ENCODE results near the gene PREX1. TPM values are rescaled to one million over a fixed set of nuclear protein-coding genes. Genes with fewer than 3 reads are reported as not detected.
"Not testable (repeated sequence)": the region's sequence is repeated elsewhere in the genome, so short reads cannot be mapped to it uniquely, and the experiment has no call there.

The PREX1 gene
- total RNA-seq, 4 donors from 2014 or later = 29.5 to 121 (median 40.9) TPM

DNA sequence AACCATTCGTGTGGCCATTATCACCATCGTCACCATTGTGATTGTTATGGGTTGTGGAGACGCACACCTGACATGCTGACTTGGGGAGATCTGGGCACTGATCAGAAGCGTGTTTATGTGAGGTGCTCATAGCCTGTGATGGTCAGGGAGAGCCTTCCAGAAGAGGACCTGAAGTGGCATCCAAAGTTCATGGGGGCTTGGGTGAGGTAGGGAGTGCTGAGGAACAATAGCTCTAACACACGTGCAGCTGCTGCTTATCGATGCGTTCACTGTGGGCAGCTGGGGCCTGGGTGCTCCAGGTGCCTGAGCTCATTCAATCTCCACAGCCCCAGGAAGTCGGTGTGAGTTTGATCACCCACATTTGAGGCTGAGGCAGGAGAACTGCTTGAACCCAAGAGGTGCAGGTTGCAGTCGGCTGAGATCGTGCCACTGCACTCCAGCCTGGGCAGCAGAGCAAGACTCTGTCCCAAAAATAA is 227.3 kb downstream of the PREX1 start:
- DNase-seq (ENCODE audit: low spot score) (no peak), ATAC-seq (ENCODE audit: low FRiP score) (no peak)
- TF ChIP-seq, protein P1, sequence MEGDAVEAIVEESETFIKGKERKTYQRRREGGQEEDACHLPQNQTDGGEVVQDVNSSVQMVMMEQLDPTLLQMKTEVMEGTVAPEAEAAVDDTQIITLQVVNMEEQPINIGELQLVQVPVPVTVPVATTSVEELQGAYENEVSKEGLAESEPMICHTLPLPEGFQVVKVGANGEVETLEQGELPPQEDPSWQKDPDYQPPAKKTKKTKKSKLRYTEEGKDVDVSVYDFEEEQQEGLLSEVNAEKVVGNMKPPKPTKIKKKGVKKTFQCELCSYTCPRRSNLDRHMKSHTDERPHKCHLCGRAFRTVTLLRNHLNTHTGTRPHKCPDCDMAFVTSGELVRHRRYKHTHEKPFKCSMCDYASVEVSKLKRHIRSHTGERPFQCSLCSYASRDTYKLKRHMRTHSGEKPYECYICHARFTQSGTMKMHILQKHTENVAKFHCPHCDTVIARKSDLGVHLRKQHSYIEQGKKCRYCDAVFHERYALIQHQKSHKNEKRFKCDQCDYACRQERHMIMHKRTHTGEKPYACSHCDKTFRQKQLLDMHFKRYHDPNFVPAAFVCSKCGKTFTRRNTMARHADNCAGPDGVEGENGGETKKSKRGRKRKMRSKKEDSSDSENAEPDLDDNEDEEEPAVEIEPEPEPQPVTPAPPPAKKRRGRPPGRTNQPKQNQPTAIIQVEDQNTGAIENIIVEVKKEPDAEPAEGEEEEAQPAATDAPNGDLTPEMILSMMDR (IDR thresholded peaks at IDR 0.05) = no peak

DNA sequence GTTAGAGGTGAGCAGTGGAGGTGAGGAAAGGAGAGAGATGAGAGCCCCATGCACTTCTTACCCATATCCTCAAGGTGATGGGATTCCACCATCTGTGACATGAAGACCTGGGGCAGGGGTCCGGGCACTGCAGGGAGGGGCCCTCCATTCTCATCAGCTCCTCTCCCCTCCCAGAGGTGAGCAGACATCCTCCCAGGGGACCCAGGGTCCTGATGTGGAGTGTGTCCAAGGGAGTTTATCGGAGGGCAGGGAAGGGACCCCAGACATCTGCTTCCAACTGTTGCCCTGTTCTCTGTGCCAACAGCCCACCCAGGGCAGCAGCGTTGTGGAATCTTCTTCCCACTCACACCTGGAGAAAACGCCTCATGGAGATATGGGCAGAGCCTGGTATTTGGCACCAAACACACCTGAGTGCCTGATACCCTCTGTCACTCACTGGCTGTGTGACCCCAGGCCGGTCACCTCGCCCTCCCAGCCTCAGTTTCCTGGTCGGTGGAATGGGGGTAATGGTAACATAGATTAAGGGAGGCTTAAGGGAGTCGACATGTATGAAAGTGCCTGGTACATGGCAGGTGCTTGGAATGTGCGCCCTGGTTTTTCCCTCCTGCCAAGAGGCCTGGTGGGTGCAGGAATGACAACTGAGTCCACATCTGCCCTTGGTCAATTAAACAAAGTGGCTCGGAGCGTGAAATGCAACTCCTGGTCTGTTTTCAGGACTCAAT is 227.9 kb downstream of the PREX1 start:
- TF ChIP-seq, protein P1 (IDR thresholded peaks at IDR 0.05) = no peak
- no peak for ATAC-seq (ENCODE audit: low FRiP score)
- DNase-seq (ENCODE audit: low spot score) = no peak

DNA sequence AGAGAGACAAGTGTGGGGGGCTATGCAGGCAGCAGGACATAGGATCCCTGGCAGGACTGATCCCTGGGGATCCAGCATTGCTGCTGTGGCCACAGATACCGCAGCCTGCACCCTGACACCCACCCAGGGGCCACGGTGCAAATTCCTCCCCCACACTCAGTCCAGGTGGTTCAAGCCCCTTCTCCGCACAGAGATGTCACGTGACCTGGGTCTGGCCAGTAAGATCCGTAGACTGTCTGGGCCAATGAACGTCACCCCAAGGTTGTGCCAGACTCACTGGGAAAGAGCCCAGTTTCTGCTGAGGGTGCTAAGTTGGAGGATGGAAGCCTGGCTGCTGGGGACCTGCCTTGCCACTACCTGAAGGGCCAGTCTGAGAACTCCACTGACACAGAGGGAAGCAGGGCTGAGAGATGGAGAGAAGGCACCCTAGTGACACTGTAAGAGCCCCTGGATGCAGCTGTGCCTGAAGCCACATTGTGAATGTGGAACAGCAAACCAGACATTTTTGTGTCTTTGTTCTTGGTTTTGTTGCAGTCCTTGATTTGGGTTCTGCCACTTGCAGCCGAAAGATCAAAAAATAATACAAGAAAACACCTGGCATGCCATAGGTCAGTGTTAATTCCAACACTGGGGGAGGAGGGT is 228.6 kb downstream of the PREX1 start:
- ATAC-seq (ENCODE audit: low FRiP score) (no peak), DNase-seq (ENCODE audit: low spot score) (no peak)
- TF ChIP-seq, protein P1 (IDR thresholded peaks at IDR 0.05) = no peak

DNA sequence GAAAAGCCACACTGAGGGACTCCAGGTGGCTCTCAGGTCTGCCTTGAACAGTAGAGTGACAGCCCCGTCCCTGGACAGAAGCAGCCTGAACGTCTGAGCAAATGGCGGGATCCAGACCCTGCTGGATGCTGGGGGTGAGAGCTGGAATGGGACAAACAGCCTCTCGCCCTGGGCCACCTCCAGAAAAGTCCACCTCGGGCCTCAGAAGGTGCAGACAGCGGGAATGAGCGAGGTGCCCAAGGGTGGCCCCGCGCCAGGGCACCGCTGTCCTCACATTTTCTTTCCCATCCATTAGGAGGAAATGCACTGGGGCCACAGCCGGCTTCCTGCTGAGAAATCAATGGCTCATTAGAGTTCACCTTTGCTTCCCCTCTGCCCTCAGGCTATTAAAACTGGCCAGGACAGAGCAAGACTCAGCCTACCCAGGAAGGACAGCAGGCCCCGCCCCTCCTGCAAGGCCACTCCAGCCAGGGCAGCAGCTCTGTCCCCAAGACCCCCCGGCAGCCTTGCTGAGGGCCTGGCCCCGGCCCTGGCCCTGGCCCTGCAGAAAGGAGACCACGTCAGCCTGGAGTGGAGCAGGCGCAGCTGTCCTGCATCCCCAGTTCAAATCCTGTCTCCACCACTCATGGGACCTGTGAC is 229.4 kb downstream of the PREX1 start:
- not testable (repeated sequence) for DNase-seq (ENCODE audit: low spot score)

DNA sequence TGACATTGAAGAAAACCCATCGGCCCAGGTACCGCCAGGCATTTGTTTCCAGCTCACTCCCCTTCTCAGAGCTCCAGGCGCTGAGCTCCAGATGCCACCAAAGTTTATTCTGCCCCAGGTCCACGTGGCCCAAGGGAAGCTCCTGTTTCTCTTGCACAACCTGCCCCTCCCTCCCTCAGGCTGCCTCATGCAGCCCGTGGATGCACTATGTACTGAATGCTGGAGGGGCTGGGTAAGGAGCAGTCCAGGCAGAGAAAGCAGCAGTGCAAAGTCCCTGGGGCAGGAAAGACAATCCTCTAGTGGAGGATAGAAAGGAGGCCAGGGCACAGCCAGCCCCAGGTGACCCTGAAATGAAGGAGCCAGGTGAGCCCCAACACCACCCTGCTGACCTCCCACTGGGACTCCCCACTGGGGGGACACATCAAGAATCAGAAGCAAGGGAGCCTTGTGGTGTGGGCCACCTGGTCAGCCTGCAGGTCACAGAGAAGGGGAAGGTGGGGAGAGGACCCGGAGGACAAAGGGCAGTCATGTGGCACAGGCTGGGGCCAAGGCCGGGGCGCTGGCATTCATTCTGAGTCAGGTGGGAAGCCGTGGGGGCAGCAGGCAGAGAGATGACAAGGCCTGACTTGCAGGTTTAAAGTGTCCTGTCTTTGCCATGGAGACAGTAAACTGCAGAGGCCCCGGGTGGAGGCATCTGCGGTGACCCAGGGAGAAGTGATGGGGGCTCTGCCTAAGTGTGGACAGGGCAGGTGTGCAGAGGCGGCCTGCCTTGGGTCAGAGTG is 230.1 kb downstream of the PREX1 start:
- TF ChIP-seq, protein P1 (IDR thresholded peaks at IDR 0.05) = no peak
- no peak for DNase-seq (ENCODE audit: low spot score)
- no peak for ATAC-seq (ENCODE audit: low FRiP score)

More for the DNA sequence above, 229.4 kb downstream of the PREX1 start:
- ATAC-seq (ENCODE audit: low FRiP score) = not testable (repeated sequence)

DNA sequence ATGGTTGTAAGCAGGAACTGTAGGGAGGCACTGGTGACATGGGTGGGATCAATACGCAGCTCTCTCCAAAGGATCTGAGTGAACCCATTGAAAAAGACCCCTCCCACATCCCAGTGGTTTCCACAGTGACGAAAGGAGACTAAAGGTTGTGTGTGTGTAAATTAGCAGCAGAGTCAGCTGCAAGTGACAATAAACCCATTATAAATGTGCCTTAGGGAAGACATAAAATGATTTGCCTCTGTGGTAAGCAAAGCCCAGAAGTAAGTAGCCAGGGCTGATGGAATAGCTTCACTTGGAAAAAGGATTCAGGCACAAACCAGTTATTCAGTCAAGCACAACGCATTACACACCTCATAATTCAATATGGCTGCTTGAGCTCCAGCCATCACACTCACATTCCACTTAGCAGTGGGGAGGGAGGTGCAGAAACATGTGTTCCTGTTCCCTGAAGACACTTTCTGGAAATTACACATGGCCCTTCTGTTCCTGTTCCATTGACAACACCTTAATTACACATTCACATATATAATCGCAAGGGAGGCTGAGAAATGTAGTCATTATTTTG is 231.4 kb downstream of the PREX1 start:
- ATAC-seq (ENCODE audit: low FRiP score) = no peak
- DNase-seq (ENCODE audit: low spot score) = no peak
- TF ChIP-seq, protein P1 (IDR thresholded peaks at IDR 0.05) = no peak
